ENCODE results near the gene CCDC38. TPM values are rescaled to one million over a fixed set of nuclear protein-coding genes. Genes with fewer than 3 reads are reported as not detected.
"Not testable (repeated sequence)": the region's sequence is repeated elsewhere in the genome, so short reads cannot be mapped to it uniquely, and the experiment has no call there.

Gene CCDC38
- total RNA-seq, 1 donor from 2014 or later = 0.08 TPM

- intact Hi-C loops (cut with DNase I) = no loop called here
- DNase-seq = no peak
- no peak for ATAC-seq (ENCODE audit: poor library complexity)
Measured at GRCh38 chr12:95857156-95857555, 85.3 kb downstream of the CCDC38 start.

- ATAC-seq (ENCODE audit: poor library complexity) (no peak), DNase-seq (no peak)
- intact Hi-C loops (cut with DNase I) = no loop called here
Measured at GRCh38 chr12:95852133-95852532, 90.3 kb downstream of the CCDC38 start.

- ATAC-seq (ENCODE audit: poor library complexity) (no peak), DNase-seq (no peak)
- intact Hi-C loops (cut with DNase I) = no loop called here
Measured at GRCh38 chr12:95851606-95852005, 90.8 kb downstream of the CCDC38 start.

GRCh38 chr12:95848575-95849388 lies 93.6 kb downstream of the CCDC38 start:
- DNase-seq = no peak
- intact Hi-C loops (cut with DNase I) = no loop called here
- ATAC-seq (ENCODE audit: poor library complexity) = peak; percentile 34

GRCh38 chr12:95842426-95842825 lies 100.0 kb downstream of the CCDC38 start:
- ATAC-seq (ENCODE audit: poor library complexity); DNase-seq; intact Hi-C loops (cut with DNase I): not testable (repeated sequence)

GRCh38 chr12:95838125-95838524 lies 104.3 kb downstream of the CCDC38 start:
- intact Hi-C loops (cut with DNase I) = no loop called here
- DNase-seq (no peak), ATAC-seq (ENCODE audit: poor library complexity) (no peak)

- no peak for DNase-seq
- no peak for ATAC-seq (ENCODE audit: poor library complexity)
- intact Hi-C loops (cut with DNase I) = no loop called here
Measured at GRCh38 chr12:95837240-95838038, 105.0 kb downstream of the CCDC38 start.

- intact Hi-C loops (cut with DNase I) = no loop called here
- DNase-seq (no peak), ATAC-seq (ENCODE audit: poor library complexity) (no peak)
Measured at GRCh38 chr12:95836630-95837239, 105.7 kb downstream of the CCDC38 start.

GRCh38 chr12:95836185-95836609 lies 106.2 kb downstream of the CCDC38 start:
- intact Hi-C loops (cut with DNase I) = no loop called here
- no peak for ATAC-seq (ENCODE audit: poor library complexity)
- no peak for DNase-seq

- ATAC-seq (ENCODE audit: poor library complexity) (no peak), DNase-seq (no peak)
- intact Hi-C loops (cut with DNase I) = no loop called here
Measured at GRCh38 chr12:95834572-95834971, 107.8 kb downstream of the CCDC38 start.

GRCh38 chr12:95830335-95831089 lies 111.9 kb downstream of the CCDC38 start:
- DNase-seq = no peak
- intact Hi-C loops (cut with DNase I) = no loop called here
- ATAC-seq (ENCODE audit: poor library complexity) = no peak

- ATAC-seq (ENCODE audit: poor library complexity) = no peak
- no peak for DNase-seq
- intact Hi-C loops (cut with DNase I) = loop anchor here (10.0 kb wide), 1 partner anchor 165 kb away; the partner anchor contains the start of gene HAL
Measured at GRCh38 chr12:95829395-95829794, 113.0 kb downstream of the CCDC38 start.

- DNase-seq = no peak
- ATAC-seq (ENCODE audit: poor library complexity) = no peak
- intact Hi-C loops (cut with DNase I) = loop anchor here (10.0 kb wide), 1 partner anchor 175 kb away; the partner anchor contains the start of gene HAL
Measured at GRCh38 chr12:95820096-95820703, 122.2 kb downstream of the CCDC38 start.

Other genes with a start within 250 kb of the CCDC38 start
- 81.5 TPM for gene NTN4, start 151.8 kb downstream of the CCDC38 start, total RNA-seq
- gene SNRPF, start 83.7 kb downstream of the CCDC38 start, total RNA-seq = 9.3 TPM
- gene AMDHD1, start 717 bp upstream of the CCDC38 start, total RNA-seq = 1.0 TPM
- 0.16 TPM for gene HAL, start 53.7 kb upstream of the CCDC38 start, total RNA-seq
- gene LTA4H, start 93.0 kb upstream of the CCDC38 start, total RNA-seq = 36.6 TPM